K562 (cell line): ENCODE data around the gene RBSN. TPM values are rescaled to one million over a fixed set of nuclear protein-coding genes. Genes with fewer than 3 reads are reported as not detected.

ENCODE experiments used
- HDAC8 ChIP-seq: fragments of 450-650 bp; IDR thresholded peaks from 2 replicates; pipeline ENCODE4 v1.6.1; 2016; ENCODE audit warnings: mild to moderate bottlenecking, missing genetic modification characterization, moderate library complexity, missing compliant biosample characterization
- NCOR1 ChIP-seq: fragments of 450-650 bp; IDR thresholded peaks from 2 replicates; pipeline ENCODE4 v1.6.1; 2016; ENCODE audit warnings: mild to moderate bottlenecking, moderate library complexity
- RBM14 ChIP-seq: fragments of 200-400 bp; formaldehyde crosslinking; IDR thresholded peaks from 2 replicates; pipeline ENCODE4 v1.6.1; 2018; ENCODE audit warnings: low read depth, mild to moderate bottlenecking, low read length, moderate library complexity, borderline replicate concordance; ENCODE audit not compliant: insufficient read depth
- TBL1XR1 ChIP-seq, 2 experiments: IDR thresholded peaks; 2 replicates each; pipeline ENCODE4 v1.6.1; 2012; ENCODE audit warnings: improper control_type of control experiment in 2 of 2, low read length in 2 of 2, mild to moderate bottlenecking in 1 of 2
- ZNF253 ChIP-seq: fragments of 250-450 bp; sonication (Bioruptor Pico); conservative IDR thresholded peaks from 2 replicates; pipeline ENCODE4 v1.6.1; 2021; ENCODE audit warnings: mild to moderate bottlenecking
- polyA plus RNA-seq, 8 experiments: library from polyadenylated mRNA; depleted of rRNA in 4 of 8; stranded (reverse) in 5 of 8; unstranded in 3 of 8; fragments of >200 nt; fragmentation: Nextera tagmentation in 2 of 8; fragmentation: Illumina TruSeq in 1 of 8; extraction: Ambion mirVana in 2 of 8; extraction: Trizol in 1 of 8; gene quantifications; 2 replicates each; pipeline versions ENCODE4 v1.2.1 to v1.2.3, GENCODE V29; 2011 to 2014; ENCODE audit warnings: inconsistent platforms in 1 of 8, missing spikeins in 1 of 8
- total RNA-seq, 7 experiments: library from RNA; depleted of rRNA in 6 of 7; stranded (reverse); fragments of >200 nt in 6 of 7; fragmentation: Illumina TruSeq in 2 of 7; extraction: Trizol in 2 of 7; gene quantifications; 2 replicates each; pipeline versions ENCODE4 v1.2.1 to v1.2.3, GENCODE V29; 2011 to 2021; ENCODE audit warnings: low replicate concordance in 1 of 7
- TF ChIP-seq, protein P1 (sequence below): fragments of 250-450 bp; sonication (Bioruptor Pico); IDR thresholded peaks from 2 replicates; pipeline ENCODE4 v1.8.0; 2022; ENCODE audit warnings: inconsistent platforms, mild to moderate bottlenecking, moderate library complexity, borderline replicate concordance
- TF ChIP-seq, protein P2 (sequence below): sonication (generic); formaldehyde crosslinking; IDR thresholded peaks from 2 replicates; pipeline ENCODE4 v1.5.0; 2020; ENCODE audit warnings: missing genetic modification reagents
- TF ChIP-seq, protein P3 (sequence below): fragments of 250-450 bp; sonication (Bioruptor Pico); IDR thresholded peaks from 2 replicates; pipeline ENCODE4 v1.5.0; 2022; ENCODE audit warnings: mild to moderate bottlenecking
- TF ChIP-seq, protein P4 (sequence below): sonication (generic); formaldehyde crosslinking; IDR thresholded peaks from 2 replicates; pipeline ENCODE4 v1.8.0; 2023; ENCODE audit warnings: missing genetic modification reagents, mild to moderate bottlenecking, borderline replicate concordance

The RBSN gene
- total and polyA plus RNA-seq, 9 of the 15 experiments (the other 6 are each of a cell fraction or from before 2014, with no cell fraction given) = 2.9 to 19.6 (median 15.0) TPM

DNA sequence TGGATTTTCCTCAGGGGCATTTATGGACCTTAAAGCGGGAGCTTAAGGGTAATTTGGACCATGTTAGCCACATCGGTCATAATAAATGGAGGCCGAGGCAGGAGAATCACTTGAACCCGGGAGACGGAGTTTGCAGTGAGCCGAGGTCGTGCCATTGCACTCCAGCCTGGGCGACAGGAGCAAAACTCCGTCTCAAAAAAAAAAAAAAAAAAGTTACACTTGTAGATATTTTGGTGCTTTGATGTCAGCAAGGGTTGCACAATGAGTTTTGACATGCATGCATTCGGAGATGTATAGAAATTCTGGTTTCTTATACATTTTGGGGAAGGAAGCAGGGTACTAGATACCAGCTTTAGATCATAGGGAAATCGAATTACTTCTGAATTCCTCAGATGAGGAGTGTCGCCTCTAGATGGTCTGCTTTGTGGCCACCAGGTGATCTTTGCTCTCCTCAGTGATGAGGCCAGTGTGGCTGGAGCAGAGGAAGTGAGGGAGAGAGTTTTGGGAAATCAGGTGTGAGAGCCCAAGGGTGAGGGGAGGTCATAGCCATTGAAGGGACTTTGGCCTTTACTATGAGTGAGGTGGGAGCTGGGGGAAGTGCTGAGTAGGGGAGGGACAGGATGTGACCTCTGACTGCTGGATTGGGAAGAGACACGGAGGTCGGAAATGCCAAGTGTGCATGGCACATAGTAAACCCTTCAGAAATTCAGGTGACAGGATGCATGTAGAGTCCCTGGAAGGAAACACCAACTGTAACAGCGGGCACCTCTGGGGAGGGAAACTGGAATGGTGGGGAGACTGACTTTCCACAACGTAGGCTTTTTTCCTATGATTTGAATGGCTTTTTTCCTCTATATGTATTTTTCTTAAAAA lies 8.4 kb upstream of the RBSN start (continued):
- TF ChIP-seq, protein P1, sequence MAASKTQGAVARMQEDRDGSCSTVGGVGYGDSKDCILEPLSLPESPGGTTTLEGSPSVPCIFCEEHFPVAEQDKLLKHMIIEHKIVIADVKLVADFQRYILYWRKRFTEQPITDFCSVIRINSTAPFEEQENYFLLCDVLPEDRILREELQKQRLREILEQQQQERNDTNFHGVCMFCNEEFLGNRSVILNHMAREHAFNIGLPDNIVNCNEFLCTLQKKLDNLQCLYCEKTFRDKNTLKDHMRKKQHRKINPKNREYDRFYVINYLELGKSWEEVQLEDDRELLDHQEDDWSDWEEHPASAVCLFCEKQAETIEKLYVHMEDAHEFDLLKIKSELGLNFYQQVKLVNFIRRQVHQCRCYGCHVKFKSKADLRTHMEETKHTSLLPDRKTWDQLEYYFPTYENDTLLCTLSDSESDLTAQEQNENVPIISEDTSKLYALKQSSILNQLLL (CRISPR knock-in tag) = no peak
- TF ChIP-seq ZNF253 (CRISPR knock-in tag) (no peak), NCOR1 (no peak), RBM14 (no peak), HDAC8 (tag) (no peak), TBL1XR1 (IDR thresholded peaks at IDR 0.05; ENCODE audit: low read length in 2 of 2) (no peak)
- TF ChIP-seq, protein P2, sequence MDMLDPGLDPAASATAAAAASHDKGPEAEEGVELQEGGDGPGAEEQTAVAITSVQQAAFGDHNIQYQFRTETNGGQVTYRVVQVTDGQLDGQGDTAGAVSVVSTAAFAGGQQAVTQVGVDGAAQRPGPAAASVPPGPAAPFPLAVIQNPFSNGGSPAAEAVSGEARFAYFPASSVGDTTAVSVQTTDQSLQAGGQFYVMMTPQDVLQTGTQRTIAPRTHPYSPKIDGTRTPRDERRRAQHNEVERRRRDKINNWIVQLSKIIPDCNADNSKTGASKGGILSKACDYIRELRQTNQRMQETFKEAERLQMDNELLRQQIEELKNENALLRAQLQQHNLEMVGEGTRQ (CRISPR knock-in tag) = no peak
- TF ChIP-seq, protein P3, sequence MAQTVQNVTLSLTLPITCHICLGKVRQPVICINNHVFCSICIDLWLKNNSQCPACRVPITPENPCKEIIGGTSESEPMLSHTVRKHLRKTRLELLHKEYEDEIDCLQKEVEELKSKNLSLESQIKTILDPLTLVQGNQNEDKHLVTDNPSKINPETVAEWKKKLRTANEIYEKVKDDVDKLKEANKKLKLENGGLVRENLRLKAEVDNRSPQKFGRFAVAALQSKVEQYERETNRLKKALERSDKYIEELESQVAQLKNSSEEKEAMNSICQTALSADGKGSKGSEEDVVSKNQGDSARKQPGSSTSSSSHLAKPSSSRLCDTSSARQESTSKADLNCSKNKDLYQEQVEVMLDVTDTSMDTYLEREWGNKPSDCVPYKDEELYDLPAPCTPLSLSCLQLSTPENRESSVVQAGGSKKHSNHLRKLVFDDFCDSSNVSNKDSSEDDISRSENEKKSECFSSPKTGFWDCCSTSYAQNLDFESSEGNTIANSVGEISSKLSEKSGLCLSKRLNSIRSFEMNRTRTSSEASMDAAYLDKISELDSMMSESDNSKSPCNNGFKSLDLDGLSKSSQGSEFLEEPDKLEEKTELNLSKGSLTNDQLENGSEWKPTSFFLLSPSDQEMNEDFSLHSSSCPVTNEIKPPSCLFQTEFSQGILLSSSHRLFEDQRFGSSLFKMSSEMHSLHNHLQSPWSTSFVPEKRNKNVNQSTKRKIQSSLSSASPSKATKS = no peak
- TF ChIP-seq, protein P4, sequence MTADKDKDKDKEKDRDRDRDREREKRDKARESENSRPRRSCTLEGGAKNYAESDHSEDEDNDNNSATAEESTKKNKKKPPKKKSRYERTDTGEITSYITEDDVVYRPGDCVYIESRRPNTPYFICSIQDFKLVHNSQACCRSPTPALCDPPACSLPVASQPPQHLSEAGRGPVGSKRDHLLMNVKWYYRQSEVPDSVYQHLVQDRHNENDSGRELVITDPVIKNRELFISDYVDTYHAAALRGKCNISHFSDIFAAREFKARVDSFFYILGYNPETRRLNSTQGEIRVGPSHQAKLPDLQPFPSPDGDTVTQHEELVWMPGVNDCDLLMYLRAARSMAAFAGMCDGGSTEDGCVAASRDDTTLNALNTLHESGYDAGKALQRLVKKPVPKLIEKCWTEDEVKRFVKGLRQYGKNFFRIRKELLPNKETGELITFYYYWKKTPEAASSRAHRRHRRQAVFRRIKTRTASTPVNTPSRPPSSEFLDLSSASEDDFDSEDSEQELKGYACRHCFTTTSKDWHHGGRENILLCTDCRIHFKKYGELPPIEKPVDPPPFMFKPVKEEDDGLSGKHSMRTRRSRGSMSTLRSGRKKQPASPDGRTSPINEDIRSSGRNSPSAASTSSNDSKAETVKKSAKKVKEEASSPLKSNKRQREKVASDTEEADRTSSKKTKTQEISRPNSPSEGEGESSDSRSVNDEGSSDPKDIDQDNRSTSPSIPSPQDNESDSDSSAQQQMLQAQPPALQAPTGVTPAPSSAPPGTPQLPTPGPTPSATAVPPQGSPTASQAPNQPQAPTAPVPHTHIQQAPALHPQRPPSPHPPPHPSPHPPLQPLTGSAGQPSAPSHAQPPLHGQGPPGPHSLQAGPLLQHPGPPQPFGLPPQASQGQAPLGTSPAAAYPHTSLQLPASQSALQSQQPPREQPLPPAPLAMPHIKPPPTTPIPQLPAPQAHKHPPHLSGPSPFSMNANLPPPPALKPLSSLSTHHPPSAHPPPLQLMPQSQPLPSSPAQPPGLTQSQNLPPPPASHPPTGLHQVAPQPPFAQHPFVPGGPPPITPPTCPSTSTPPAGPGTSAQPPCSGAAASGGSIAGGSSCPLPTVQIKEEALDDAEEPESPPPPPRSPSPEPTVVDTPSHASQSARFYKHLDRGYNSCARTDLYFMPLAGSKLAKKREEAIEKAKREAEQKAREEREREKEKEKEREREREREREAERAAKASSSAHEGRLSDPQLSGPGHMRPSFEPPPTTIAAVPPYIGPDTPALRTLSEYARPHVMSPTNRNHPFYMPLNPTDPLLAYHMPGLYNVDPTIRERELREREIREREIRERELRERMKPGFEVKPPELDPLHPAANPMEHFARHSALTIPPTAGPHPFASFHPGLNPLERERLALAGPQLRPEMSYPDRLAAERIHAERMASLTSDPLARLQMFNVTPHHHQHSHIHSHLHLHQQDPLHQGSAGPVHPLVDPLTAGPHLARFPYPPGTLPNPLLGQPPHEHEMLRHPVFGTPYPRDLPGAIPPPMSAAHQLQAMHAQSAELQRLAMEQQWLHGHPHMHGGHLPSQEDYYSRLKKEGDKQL (CRISPR knock-in tag) = no peak
